HG03095 (cell line): ENCODE results near the gene DHX58.

Experiments used
- ATAC-seq: cut with Tn5 transposase; IDR thresholded peaks from one replicate; pipeline ENCODE4 v1.9.1; 2021; ENCODE audit warnings: moderate library complexity; ENCODE audit not compliant: unreplicated experiment

Gene DHX58

DNA sequence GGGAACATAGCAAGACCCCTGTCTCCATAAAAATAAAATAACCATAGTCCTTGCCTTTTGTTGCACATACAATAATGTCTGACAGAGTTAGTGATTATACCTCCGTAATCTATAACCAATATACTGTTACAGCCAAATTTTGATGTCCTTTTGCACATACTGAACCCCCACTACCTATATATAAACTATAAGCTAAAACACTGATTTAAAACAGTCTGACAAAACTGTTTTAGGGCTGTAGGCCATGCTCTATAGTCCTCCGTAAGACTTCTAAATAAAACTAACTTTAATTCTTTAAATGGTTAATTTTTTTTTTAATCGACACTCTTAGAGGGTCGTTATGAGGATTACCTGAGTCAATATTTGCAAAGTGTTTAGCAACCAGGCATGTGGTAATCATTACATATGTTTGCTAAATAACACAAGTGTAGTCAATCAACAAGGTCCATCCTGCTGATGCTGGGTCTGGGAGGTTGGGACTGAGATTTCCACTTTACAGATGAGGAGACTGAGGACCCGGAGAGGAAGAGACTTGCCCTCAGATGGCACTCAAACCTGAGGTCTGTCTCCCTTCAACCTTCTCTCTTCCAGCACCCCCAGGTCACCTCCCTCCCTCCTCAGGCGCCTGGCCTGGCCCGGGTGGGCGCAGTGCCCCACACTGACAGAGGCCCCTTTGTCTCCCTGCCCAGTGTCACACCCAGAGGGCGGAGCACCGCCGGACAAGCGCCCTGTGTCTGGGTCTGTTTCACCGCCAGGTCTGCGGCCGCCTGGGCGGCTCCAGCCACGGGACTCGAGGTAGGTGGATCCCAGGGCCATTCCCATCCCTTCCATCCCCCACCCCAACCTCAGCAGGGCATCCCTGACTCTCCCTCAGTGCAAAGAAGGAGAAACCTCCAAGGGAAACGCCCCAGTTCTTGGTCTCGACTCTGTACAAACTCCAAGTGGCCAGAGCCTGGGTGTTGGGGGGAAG lies 24.5 kb downstream of the DHX58 start:
- ATAC-seq, result no peak

GRCh38 chr17:42087042-42087701 lies 25.3 kb downstream of the DHX58 start:
- no peak for ATAC-seq

DNA sequence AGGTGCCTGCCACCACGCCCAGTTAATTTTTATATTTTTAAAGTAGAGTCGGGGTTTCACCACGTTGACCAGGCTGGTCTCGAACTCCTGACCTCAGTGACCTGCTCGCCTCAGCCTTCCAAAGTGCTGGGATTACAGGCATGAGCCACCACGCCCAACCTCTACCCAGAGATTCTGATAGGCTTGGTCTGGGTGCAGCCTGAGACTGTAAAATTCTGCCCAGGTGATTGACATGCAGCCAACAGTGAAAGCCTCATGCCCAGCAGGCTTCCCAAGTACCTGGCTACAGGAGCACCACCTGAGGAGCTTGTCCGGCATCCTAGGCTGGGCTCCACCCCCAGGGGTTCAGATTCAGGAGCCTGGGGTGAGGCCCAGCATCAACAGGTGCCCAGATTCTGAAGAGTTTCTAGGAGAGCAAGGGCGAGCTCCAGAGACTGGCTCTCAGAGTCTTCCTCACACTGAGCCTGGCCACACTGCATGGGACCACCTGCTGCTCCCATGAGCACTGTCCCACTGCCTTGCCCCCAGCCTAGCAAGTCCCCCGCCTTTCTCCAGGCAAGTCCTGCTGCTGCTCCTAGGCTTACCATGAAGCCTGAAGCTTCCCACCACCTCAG lies 30.9 kb downstream of the DHX58 start:
- no peak for ATAC-seq

- no peak for ATAC-seq
Observed at GRCh38 chr17:42079541-42079940, 33.0 kb downstream of the DHX58 start.

DNA sequence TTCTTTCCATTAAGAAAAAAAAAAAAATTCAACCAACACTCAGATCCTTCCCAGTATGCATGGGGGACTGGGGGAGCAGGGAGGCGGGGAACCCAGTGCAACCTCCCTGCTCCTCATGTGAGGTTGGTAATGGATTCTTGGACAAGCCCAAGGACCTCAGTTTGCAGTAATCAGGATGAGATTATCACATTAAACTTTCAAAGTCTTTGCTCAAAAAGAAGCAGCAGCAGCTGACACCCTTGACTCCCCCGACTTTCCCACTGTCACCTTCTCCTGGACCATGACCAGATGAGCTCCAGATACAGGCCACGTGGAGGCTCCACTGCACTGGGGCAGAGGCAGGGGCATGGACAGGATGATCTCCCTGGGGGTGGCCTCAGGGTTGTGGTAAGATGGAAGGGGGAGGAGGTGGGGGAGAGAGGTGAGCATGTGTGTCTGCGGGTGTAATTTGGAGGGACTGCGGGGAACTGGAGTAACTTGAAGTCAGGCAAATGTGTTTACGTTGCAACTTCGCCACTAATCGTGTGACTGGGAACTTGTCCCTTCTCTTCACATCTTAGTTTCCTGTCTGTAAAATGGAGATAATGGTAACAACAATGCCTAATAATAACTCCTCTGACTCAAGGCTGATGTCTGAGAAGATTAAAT lies 34.0 kb downstream of the DHX58 start:
- ATAC-seq, result no peak

DNA sequence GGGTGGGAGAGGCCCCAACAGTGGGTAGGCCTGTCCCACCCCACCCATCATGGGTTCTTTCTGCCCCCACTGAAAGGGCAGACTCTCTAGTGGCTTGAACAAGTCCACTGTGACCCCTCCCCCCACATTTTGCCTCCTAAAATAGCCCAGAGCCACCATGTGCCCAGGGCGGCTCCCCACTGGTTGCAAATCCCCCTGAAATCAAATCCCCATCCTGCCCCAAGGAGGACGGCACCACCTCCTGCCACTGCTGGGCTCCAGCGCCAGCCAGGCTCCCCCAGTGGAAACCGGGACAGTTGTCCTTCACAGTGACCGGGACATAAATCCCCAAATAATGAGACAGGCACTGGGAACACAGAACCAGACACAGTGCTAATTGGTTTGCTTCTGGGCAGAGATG lies 34.8 kb downstream of the DHX58 start:
- no peak for ATAC-seq

- no peak for ATAC-seq
Observed at GRCh38 chr17:42076797-42077559, 35.5 kb downstream of the DHX58 start.

DNA sequence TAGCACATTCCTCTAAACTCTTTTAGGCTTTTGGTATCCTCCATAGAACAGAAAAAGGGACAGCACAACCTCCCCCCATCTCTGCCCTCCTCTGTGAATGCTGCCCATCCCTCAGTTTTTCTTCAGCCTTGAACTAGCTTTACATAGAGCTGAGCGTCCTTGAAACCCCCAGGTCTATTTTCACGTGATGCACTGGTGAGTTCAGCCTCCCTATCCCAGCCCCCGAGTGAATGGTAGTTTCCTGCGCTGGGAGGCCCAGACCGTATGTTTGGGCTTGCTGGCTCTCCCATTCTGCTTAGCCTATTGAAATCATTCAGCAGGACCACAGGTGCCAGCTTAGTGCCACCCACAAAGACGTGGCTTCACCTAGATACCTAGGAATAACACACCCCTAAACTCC lies 36.7 kb downstream of the DHX58 start:
- ATAC-seq, result no peak

DNA sequence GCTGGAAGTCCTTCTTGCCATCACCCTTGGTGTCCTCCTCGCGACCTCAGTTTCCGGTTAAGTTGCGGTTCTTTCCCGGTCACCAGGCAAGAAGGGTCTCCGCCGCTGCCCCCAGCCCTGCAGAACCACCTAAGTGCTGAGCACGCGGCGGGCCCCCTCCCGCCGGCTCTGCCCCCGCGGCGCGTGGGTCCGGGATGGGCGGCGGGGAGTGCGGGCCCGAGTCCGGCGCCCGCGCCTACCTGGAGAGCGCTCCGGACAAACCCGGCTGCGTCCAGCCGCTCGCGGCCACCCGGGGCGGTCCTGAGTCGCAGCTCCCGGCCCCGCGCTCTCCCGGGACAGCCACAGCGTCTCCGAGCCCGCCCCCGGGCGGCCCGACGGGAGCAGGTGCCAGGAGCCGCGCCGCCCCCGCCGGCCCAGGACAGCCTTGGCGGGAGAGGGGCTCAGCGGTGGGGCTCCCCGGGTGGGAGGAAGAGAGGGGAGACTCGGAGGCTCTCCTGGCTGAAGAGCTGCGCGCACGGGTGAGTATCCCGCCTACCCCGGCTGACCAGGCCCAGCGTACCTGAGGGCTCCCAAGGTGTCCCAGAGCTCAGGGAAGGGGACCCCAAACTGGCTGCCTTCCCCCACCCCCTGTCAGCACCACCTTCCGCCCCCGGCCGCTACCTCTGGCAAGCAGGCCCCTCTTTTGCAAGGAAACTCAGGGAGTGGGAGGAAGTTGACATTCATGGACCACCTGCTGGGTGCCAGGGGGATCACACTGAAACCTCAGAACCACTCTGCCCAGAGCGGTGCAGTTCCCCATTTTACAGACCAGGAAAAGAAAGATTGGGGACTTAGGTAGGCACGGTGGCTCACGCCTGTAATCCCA lies 40.0 kb downstream of the DHX58 start:
- ATAC-seq, result no peak

DNA sequence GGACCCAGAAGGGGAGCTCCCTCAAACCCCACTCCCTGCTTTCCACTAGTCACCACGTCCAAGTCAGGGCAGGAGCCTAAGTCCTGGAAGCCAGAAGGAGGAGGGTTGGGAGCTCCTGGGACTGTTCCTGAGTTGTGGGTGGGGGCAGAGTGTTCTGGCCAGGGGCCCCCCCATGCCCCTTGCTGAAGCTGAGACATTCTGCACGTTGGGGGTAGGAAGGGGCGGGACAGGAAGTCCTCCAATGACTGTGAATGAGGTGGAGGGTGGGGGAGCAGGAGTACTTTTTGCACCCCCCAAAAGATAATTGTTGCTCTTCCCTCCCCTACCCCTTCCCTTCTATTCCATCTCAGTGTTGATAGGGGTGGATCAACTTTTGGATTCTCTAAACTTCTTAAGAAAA lies 40.7 kb downstream of the DHX58 start:
- ATAC-seq, result no peak

DNA sequence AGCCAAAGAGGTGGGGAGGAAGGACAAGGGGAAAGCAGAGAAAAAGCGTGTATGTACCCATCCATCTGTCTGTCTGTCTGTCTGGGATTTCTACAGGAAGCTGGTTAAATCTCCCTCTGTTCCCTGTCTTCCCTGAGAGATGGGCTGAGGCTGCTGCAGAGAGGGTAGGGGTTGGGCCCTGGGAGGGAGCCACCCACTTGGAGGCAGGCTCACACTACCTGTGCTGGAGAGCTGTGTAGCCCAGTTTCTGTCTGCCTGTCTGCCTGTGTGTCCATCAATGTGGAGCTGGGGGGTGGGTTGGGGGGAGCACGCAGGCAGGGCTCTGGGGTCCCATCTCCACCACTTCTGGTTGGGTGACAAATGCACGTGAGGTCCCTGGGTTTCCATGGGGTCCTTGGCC lies 43.5 kb downstream of the DHX58 start:
- ATAC-seq, result no peak

DNA sequence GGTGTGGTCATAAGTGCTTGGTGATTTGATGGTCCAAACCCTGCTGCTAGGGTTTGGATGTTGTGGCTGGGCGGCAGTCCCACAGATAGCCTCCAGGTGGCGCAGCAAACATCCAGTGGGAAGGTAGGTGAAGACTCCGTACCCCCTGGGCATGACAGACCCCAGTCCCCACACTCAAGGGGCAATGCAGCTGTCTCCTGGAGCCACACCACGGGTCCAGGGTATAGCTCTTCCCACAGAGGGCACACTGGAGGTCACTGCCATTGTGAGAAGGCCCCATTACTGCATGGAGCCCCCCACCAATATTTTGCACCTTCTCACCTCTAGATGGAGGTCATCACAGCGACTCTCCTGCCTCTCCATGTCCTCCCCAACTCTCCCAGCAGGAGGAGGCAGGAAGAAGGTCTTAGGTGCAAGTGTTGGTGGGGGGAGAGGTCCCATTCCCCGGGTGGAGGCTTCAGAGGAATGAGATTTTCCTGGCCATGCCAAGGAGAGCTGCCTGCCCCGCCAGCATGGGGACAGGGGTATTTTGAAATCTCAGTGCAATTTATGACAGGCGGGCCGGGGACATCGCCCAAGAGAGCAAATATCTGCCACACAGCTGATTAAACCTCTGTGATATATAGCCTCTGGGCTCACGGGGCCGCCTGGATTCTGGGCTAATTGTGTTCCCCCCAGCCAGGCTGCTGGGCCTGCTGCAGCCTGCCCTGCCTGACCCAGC lies 45.0 kb downstream of the DHX58 start:
- no peak for ATAC-seq

DNA sequence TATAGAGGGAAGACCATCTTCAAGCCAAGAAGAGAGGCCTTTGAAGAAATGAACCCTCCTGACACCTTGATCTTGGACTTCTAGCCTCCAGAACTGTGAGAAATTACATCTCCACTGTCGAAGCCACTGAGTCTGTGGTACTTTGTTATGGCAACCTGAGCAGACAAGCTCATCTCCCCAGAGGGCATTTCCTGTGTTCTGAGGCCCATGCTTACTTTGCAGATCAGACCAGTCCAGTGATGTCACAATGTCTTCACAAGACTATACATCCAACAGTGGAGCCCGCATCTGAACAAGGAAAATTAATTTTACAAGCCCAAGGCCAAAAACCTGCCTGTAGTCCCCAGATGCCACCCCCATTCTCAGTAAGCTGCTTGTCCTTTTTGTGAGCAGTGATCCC lies 47.3 kb downstream of the DHX58 start:
- no peak for ATAC-seq

- ATAC-seq, result no peak
Observed at GRCh38 chr17:42062681-42063080, 49.8 kb downstream of the DHX58 start.

GRCh38 chr17:42061646-42062487 lies 50.6 kb downstream of the DHX58 start:
- no peak for ATAC-seq

- ATAC-seq, result no peak
Observed at GRCh38 chr17:42060231-42060630, 52.3 kb downstream of the DHX58 start.

DNA sequence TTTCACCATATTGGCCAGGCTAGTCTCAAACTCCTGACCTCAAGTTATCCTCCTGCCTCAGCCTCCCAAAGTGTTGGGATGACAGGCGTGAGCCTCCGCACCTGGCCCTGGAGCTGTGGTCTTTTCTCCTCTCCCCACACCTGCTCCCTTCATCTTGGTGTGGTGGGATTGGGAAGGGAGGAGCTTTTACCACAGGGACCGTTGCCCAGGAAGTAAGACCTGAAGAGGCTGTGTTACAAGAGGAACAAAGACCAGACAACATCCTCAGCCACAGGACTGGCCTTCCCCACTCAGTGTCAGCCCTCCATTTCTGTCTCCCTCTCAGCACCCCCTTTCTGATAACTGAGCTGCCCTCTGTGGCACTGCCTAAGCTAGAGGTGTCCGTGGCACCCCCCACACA lies 52.7 kb downstream of the DHX58 start:
- ATAC-seq, result no peak

DNA sequence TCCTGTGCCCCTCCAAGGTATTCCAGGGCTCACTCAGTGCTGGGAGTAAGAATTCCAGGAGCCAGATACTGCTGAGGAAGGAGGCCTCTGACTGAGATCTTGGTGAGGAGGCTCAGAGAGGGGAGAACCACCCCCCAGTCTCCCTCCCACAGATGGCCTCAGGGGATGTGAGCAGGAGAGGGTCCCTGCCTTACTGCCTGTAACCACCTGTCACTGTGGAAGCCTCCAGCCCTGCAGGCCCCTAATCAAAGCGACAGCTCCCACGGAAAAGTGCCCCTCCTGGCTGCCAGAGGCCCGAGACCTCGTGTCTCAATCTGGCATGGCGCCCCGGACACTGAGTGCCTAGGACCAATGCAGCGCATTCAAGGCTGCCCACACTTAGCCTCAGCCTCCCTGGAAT lies 54.5 kb downstream of the DHX58 start:
- ATAC-seq, result no peak
